HCT116 (cell line): ENCODE measurements around the gene CD200. TPM values are rescaled to one million over a fixed set of nuclear protein-coding genes. Genes with fewer than 3 reads are reported as not detected.

ENCODE experiments used
- ATAC-seq: fragments of 200-7000 bp; cut with Tn5 transposase; 2 replicates; pipeline ENCODE4 v1.9.1; 2020; ENCODE audit warnings: mild to moderate bottlenecking, moderate library complexity
- BruUV-seq: library from RNA; stranded (reverse); fragments of 400-500 nt; replicated peaks from 2 replicates; lab custom pipeline; 2021; lab: Mats Ljungman, UMichigan
- CTCF ChIA-PET: fragments of 300-600 bp; sonication (Branson Sonifier 250); formaldehyde crosslinking; loops from one replicate; lab custom pipeline; 2021; ENCODE audit warnings: antibody characterized with exemption; lab: Charles Lee
- POLR2A ChIA-PET: fragments of 300-600, 350-600 bp; sonication (Branson Sonifier 250); formaldehyde crosslinking; loops from one replicate; lab custom pipeline; 2021; ENCODE audit warnings: antibody characterized with exemption; lab: Charles Lee
- RAD21 ChIA-PET, 2 experiments: fragments of 300-600 bp; sonication (Branson Sonifier 250); formaldehyde crosslinking; loops; one replicate each; lab custom pipeline; 2023; ENCODE audit warnings: low total read pairs in 2 of 2; ENCODE audit not compliant: uncharacterized antibody in 2 of 2, unreplicated experiment in 2 of 2, low non-redundant PET in 1 of 2; lab: Charles Lee
- DNase-seq: peaks from one replicate; pipeline ENCODE4 v3.0.0-alpha.2; 2010; ENCODE audit warnings: low read depth, low spot score
- H2AFZ ChIP-seq: fragments of 200-600 bp; shearing (Covaris generic), sonication (generic); 2 replicates; pipeline ENCODE4 v1.6.1; 2017; ENCODE audit warnings: low read depth, mixed run types, mixed read lengths, antibody characterized with exemption, low read length; ENCODE audit not compliant: poor library complexity, severe bottlenecking
- H3K27ac ChIP-seq: 2 replicates; pipeline ENCODE4 v1.5.1; 2012; ENCODE audit warnings: low read depth, low read length
- H3K27me3 ChIP-seq: fragments of 200-600 bp; sonication (generic); 2 replicates; pipeline ENCODE4 v1.6.1; 2016; ENCODE audit warnings: mixed run types, low read length, mixed read lengths; ENCODE audit not compliant: insufficient read depth
- H3K36me3 ChIP-seq, 2 experiments: fragments of 200-500 bp in 1 of 2; fragments of 200-600 bp in 1 of 2; sonication (Bioruptor generic) in 1 of 2; sonication (generic) in 1 of 2; 2 replicates each; pipeline versions ENCODE4 v1.5.1 to v1.6.1; 2014 to 2016; ENCODE audit warnings: low read length in 2 of 2, inconsistent platforms in 1 of 2, mixed read lengths in 1 of 2, mixed run types in 1 of 2; ENCODE audit not compliant: insufficient read depth in 2 of 2, control insufficient read depth in 1 of 2
- H3K4me1 ChIP-seq, 2 experiments: fragments of 200-600 bp in 1 of 2; sonication (generic) in 1 of 2; 2 replicates each; pipeline versions ENCODE4 v1.5.1 to v1.6.1; 2012 to 2017; ENCODE audit warnings: low read length in 2 of 2, inconsistent platforms in 1 of 2, mild to moderate bottlenecking in 1 of 2, mixed read lengths in 1 of 2, mixed run types in 1 of 2, moderate library complexity in 1 of 2; ENCODE audit not compliant: insufficient read depth in 2 of 2, control insufficient read depth in 1 of 2
- H3K4me2 ChIP-seq: fragments of 200-600 bp; sonication (generic); 2 replicates; pipeline ENCODE4 v1.6.1; 2017; ENCODE audit warnings: mixed run types, low read length, mixed read lengths
- H3K4me3 ChIP-seq, 2 experiments: fragments of 200-600 bp in 1 of 2; sonication (generic) in 1 of 2; replicated peaks in 1 of 2; 2 replicates each; pipeline ENCODE4 v1.5.1; 2011 to 2016; ENCODE audit warnings: low read length in 2 of 2, control low read depth in 1 of 2, low read depth in 1 of 2, mild to moderate bottlenecking in 1 of 2, mixed read lengths in 1 of 2, mixed run types in 1 of 2
- H3K79me2 ChIP-seq: fragments of 200-600 bp; sonication (generic); 2 replicates; pipeline ENCODE4 v1.6.1; 2017; ENCODE audit warnings: mild to moderate bottlenecking, mixed run types, low read length, moderate library complexity, mixed read lengths; ENCODE audit not compliant: insufficient read depth
- H3K9ac ChIP-seq: fragments of 200-600 bp; sonication (generic); 2 replicates; pipeline ENCODE4 v1.6.1; 2016; ENCODE audit warnings: low read length, mixed read lengths
- H3K9me2 ChIP-seq: fragments of 200-600 bp; sonication (generic), shearing (Covaris generic); 2 replicates; pipeline ENCODE4 v1.6.1; 2017; ENCODE audit warnings: mixed run types, mild to moderate bottlenecking, moderate library complexity; ENCODE audit not compliant: insufficient read depth
- H3K9me3 ChIP-seq, 2 experiments: fragments of 200-500 bp in 1 of 2; fragments of 200-600 bp in 1 of 2; sonication (Bioruptor generic) in 1 of 2; sonication (generic) in 1 of 2; 2 replicates each; pipeline ENCODE4 v1.6.1; 2014 to 2017; ENCODE audit warnings: low read length in 2 of 2, mixed read lengths in 2 of 2, inconsistent platforms in 1 of 2, low read depth in 1 of 2, mild to moderate bottlenecking in 1 of 2, mixed run types in 1 of 2, moderate library complexity in 1 of 2; ENCODE audit not compliant: control insufficient read depth in 1 of 2, insufficient read depth in 1 of 2
- H4K20me1 ChIP-seq: fragments of 200-600 bp; sonication (generic), shearing (Covaris generic); 2 replicates; pipeline ENCODE4 v1.6.1; 2017; ENCODE audit warnings: mixed run types, mild to moderate bottlenecking, moderate library complexity; ENCODE audit not compliant: insufficient read depth
- CEBPB ChIP-seq: IDR thresholded peaks from 2 replicates; pipeline ENCODE4 v1.6.1; 2012; ENCODE audit warnings: low read depth
- EZH2phosphoT487 ChIP-seq: fragments of 200-600 bp; IDR thresholded peaks from 2 replicates; pipeline ENCODE4 v1.6.1; 2018; ENCODE audit warnings: antibody characterized with exemption, borderline replicate concordance
- JUND ChIP-seq: IDR thresholded peaks from 2 replicates; pipeline ENCODE4 v1.6.1; 2012
- POLR2AphosphoS5 ChIP-seq: IDR thresholded peaks from 2 replicates; pipeline ENCODE4 v1.6.1; 2011; ENCODE audit warnings: mild to moderate bottlenecking, low read depth, low read length, moderate library complexity
- RAD21 ChIP-seq: IDR thresholded peaks from 2 replicates; pipeline ENCODE4 v1.6.1; 2012; ENCODE audit warnings: low read depth, mild to moderate bottlenecking
- SRF ChIP-seq: IDR thresholded peaks from 2 replicates; pipeline ENCODE4 v1.6.1; 2012; ENCODE audit warnings: low read depth
- TCF7L2 ChIP-seq: IDR thresholded peaks from 2 replicates; pipeline ENCODE4 v1.7.0; 2011; ENCODE audit warnings: borderline replicate concordance, inconsistent platforms; ENCODE audit not compliant: insufficient read depth, insufficient read length; ENCODE audit errors: extremely low read depth
- YY1 ChIP-seq: IDR thresholded peaks from 2 replicates; pipeline ENCODE4 v1.6.1; 2011; ENCODE audit warnings: low read length, low read depth, moderate library complexity, mild to moderate bottlenecking; ENCODE audit not compliant: insufficient replicate concordance; ENCODE audit errors: extremely low read depth
- ZFX ChIP-seq: fragments of 450-650 bp; IDR thresholded peaks from 2 replicates; pipeline ENCODE4 v1.6.1; 2017
- intact Hi-C: fragments of 100-400 bp; cut with micrococcal nuclease; formaldehyde crosslinking; loops from 2 replicates; pipeline ENCODE4 v1.10.0; 2022
- total RNA-seq: library from RNA; stranded (reverse); gene quantifications from one replicate; pipeline ENCODE4 v1.2.1, GENCODE V29; 2021; ENCODE audit not compliant: unreplicated experiment
- TF ChIP-seq, protein P1 (sequence below): IDR thresholded peaks from 2 replicates; pipeline ENCODE4 v1.6.1; 2012
- TF ChIP-seq, protein P2 (sequence below): IDR thresholded peaks from 2 replicates; pipeline ENCODE4 v1.6.1; 2011; ENCODE audit warnings: mild to moderate bottlenecking, low read length, moderate library complexity; ENCODE audit not compliant: insufficient replicate concordance; ENCODE audit errors: extremely low read depth
- TF ChIP-seq, protein P3 (sequence below): IDR thresholded peaks from 2 replicates; pipeline ENCODE4 v1.6.1; 2012; ENCODE audit warnings: low read depth

CD200 gene
- total RNA-seq, 1 experiment from 2014 or later = not detected

GRCh38 chr3:112392393-112393359 lies 59.7 kb downstream of the CD200 start (continued):
- TF ChIP-seq YY1 (no peak), RAD21 (no peak), TCF7L2 (no peak), CEBPB (no peak)
- TF ChIP-seq, protein P1, sequence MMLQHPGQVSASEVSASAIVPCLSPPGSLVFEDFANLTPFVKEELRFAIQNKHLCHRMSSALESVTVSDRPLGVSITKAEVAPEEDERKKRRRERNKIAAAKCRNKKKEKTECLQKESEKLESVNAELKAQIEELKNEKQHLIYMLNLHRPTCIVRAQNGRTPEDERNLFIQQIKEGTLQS = no peak

DNA sequence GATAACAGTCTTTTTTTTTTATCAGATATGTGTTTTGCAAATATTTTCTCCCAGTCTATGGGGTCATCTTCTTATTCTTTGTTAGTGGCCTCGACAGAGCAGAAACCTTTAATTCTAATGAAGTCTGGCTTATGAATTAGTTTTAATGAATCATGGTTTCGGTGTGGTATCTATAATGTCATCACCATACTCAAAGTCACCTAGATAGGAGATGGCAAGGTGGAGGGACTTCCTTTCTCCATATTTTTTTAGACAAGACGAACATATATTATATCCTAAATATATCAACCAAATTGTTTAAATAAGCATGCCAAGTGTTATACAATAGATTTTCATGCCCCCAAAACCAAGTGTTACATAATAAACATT lies 60.4 kb downstream of the CD200 start:
- H3K9ac ChIP-seq = no peak overlapping the region
- H3K27me3 ChIP-seq = no peaks in the 10 kb centered on the region
- TF ChIP-seq YY1 (no peak), SRF (no peak), JUND (no peak), ZFX (no peak), POLR2AphosphoS5 (no peak), EZH2phosphoT487 (no peak)
- TF ChIP-seq, protein P2, sequence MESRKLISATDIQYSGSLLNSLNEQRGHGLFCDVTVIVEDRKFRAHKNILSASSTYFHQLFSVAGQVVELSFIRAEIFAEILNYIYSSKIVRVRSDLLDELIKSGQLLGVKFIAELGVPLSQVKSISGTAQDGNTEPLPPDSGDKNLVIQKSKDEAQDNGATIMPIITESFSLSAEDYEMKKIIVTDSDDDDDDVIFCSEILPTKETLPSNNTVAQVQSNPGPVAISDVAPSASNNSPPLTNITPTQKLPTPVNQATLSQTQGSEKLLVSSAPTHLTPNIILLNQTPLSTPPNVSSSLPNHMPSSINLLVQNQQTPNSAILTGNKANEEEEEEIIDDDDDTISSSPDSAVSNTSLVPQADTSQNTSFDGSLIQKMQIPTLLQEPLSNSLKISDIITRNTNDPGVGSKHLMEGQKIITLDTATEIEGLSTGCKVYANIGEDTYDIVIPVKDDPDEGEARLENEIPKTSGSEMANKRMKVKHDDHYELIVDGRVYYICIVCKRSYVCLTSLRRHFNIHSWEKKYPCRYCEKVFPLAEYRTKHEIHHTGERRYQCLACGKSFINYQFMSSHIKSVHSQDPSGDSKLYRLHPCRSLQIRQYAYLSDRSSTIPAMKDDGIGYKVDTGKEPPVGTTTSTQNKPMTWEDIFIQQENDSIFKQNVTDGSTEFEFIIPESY = no peak
- TF ChIP-seq, protein P3, sequence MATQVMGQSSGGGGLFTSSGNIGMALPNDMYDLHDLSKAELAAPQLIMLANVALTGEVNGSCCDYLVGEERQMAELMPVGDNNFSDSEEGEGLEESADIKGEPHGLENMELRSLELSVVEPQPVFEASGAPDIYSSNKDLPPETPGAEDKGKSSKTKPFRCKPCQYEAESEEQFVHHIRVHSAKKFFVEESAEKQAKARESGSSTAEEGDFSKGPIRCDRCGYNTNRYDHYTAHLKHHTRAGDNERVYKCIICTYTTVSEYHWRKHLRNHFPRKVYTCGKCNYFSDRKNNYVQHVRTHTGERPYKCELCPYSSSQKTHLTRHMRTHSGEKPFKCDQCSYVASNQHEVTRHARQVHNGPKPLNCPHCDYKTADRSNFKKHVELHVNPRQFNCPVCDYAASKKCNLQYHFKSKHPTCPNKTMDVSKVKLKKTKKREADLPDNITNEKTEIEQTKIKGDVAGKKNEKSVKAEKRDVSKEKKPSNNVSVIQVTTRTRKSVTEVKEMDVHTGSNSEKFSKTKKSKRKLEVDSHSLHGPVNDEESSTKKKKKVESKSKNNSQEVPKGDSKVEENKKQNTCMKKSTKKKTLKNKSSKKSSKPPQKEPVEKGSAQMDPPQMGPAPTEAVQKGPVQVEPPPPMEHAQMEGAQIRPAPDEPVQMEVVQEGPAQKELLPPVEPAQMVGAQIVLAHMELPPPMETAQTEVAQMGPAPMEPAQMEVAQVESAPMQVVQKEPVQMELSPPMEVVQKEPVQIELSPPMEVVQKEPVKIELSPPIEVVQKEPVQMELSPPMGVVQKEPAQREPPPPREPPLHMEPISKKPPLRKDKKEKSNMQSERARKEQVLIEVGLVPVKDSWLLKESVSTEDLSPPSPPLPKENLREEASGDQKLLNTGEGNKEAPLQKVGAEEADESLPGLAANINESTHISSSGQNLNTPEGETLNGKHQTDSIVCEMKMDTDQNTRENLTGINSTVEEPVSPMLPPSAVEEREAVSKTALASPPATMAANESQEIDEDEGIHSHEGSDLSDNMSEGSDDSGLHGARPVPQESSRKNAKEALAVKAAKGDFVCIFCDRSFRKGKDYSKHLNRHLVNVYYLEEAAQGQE = no peak
- no peak for ATAC-seq
- no peak overlapping the region for H3K4me3 ChIP-seq
- H3K4me2 ChIP-seq = no peak overlapping the region
- no peak overlapping the region for H3K27ac ChIP-seq
- H3K4me1 ChIP-seq = peaks cover 4 to 14% of the 10 kb centered on the region in 2 experiments; a peak in 2 of 4 replicates
- H3K9me3 ChIP-seq = peaks cover 6 to 7% of the 10 kb centered on the region in 2 experiments; a peak in 2 of 4 replicates
- POLR2A ChIA-PET = no interaction called here
- CTCF ChIA-PET = no interaction called here
- no peak for DNase-seq
- BruUV-seq = no TSS peak
- no peaks in the 10 kb centered on the region for H3K79me2 ChIP-seq
- no peaks in the 10 kb centered on the region for H3K36me3 ChIP-seq
- H3K9me2 ChIP-seq = no peaks in the 10 kb centered on the region
- no peak overlapping the region for H2AFZ ChIP-seq
- RAD21 ChIA-PET = no interaction called here
- H4K20me1 ChIP-seq = no peaks in the 10 kb centered on the region
- intact Hi-C loops = no loop called here
